Measurements from ENCODE around the gene SARM1. TPM values are rescaled to one million over a fixed set of nuclear protein-coding genes. Genes with fewer than 3 reads are reported as not detected.

SARM1 gene
- total RNA-seq, 6 experiments from 2014 or later, result 15.1 to 18.9 (median 16.8) TPM

- no peak for DNase-seq
- no peak for TF ChIP-seq CTCF (IDR thresholded peaks at IDR 0.05)
- peak overlapping the region; percentile 97 for H3K27ac Mint-ChIP-seq
Observed at GRCh38 chr17:28345419-28346198, 25.9 kb upstream of the SARM1 start.

GRCh38 chr17:28346199-28346580 lies 25.3 kb upstream of the SARM1 start:
- TF ChIP-seq CTCF (IDR thresholded peaks at IDR 0.05), result no peak
- H3K4me1 Mint-ChIP-seq (ENCODE audit: low read depth), result peaks cover 34% of the 10 kb centered on the region
- peaks cover 38% of the 10 kb centered on the region for H3K36me3 Mint-ChIP-seq (ENCODE audit: low read depth)
- H3K4me3 Mint-ChIP-seq, result peak overlapping the region; percentile 71
- H3K27me3 Mint-ChIP-seq (ENCODE audit: insufficient read depth), result peaks cover 4% of the 10 kb centered on the region
- no peaks in the 10 kb centered on the region for H3K9me3 Mint-ChIP-seq
- H3K27ac Mint-ChIP-seq, result peak overlapping the region; percentile 97
- no peak for DNase-seq

More at GRCh38 chr17:28345419-28346198, 25.9 kb upstream of the SARM1 start:
- H3K4me3 Mint-ChIP-seq, result peak overlapping the region; percentile 71
- peaks cover 34% of the 10 kb centered on the region for H3K4me1 Mint-ChIP-seq (ENCODE audit: low read depth)
- H3K9me3 Mint-ChIP-seq, result no peaks in the 10 kb centered on the region
- H3K36me3 Mint-ChIP-seq (ENCODE audit: low read depth), result peaks cover 32% of the 10 kb centered on the region
- peaks cover 4% of the 10 kb centered on the region for H3K27me3 Mint-ChIP-seq (ENCODE audit: insufficient read depth)

- Mint-ChIP-seq H3K36me3 (ENCODE audit: low read depth) (peaks cover 44% of the 10 kb centered on the region), H3K4me1 (ENCODE audit: low read depth) (peaks cover 34% of the 10 kb centered on the region), H3K9me3 (no peaks in the 10 kb centered on the region), H3K27ac (peak overlapping the region; percentile 97), H3K27me3 (ENCODE audit: insufficient read depth) (peaks cover 4% of the 10 kb centered on the region), H3K4me3 (peak overlapping the region; percentile 71)
- peak; percentile 69 for TF ChIP-seq CTCF (IDR thresholded peaks at IDR 0.05)
- no peak for DNase-seq
Observed at GRCh38 chr17:28346746-28347246, 24.7 kb upstream of the SARM1 start.

- H3K9me3 Mint-ChIP-seq, result no peaks in the 10 kb centered on the region
Observed at GRCh38 chr17:28347261-28347891, 24.1 kb upstream of the SARM1 start.

GRCh38 chr17:28348979-28349378 lies 22.5 kb upstream of the SARM1 start:
- no peaks in the 10 kb centered on the region for H3K9me3 Mint-ChIP-seq
- peaks cover 34% of the 10 kb centered on the region for H3K4me1 Mint-ChIP-seq (ENCODE audit: low read depth)
- H3K36me3 Mint-ChIP-seq (ENCODE audit: low read depth), result peaks cover 50% of the 10 kb centered on the region
- peaks cover 4% of the 10 kb centered on the region for H3K27me3 Mint-ChIP-seq (ENCODE audit: insufficient read depth)
- H3K27ac Mint-ChIP-seq, result peak overlapping the region; percentile 52; the same call in 1 of the 2 replicates
- DNase-seq, result no peak
- no peak for TF ChIP-seq CTCF (IDR thresholded peaks at IDR 0.05)
- no peak overlapping the region for H3K4me3 Mint-ChIP-seq

More at GRCh38 chr17:28347261-28347891, 24.1 kb upstream of the SARM1 start:
- no peak for TF ChIP-seq CTCF (IDR thresholded peaks at IDR 0.05)
- Mint-ChIP-seq H3K27ac (peak overlapping the region; percentile 97), H3K4me3 (peak overlapping the region; percentile 71), H3K4me1 (ENCODE audit: low read depth) (peaks cover 34% of the 10 kb centered on the region), H3K36me3 (ENCODE audit: low read depth) (peaks cover 46% of the 10 kb centered on the region), H3K27me3 (ENCODE audit: insufficient read depth) (peaks cover 4% of the 10 kb centered on the region)
- DNase-seq, result peak; percentile 95

Data from HFFc6 (cell line).